ENCODE results near the gene ZC3HAV1L. TPM values are rescaled to one million over a fixed set of nuclear protein-coding genes. Genes with fewer than 3 reads are reported as not detected.
"Not testable (repeated sequence)": the region's sequence is repeated elsewhere in the genome, so short reads cannot be mapped to it uniquely, and the experiment has no call there.

The ZC3HAV1L gene
- total RNA-seq, 6 experiments from 2014 or later = 9.2 to 12.1 (median 10.3) TPM

- H3K27me3 Mint-ChIP-seq (ENCODE audit: insufficient read depth) = peaks cover 2% of the 10 kb centered on the region; the same call in 1 of the 2 replicates
- peak overlapping the region; percentile 91 for H3K4me3 Mint-ChIP-seq
- no peak overlapping the region for H3K27ac Mint-ChIP-seq
- peaks cover 5% of the 10 kb centered on the region; the same call in 1 of the 2 replicates for H3K36me3 Mint-ChIP-seq (ENCODE audit: low read depth)
- peaks cover 36% of the 10 kb centered on the region for H3K4me1 Mint-ChIP-seq (ENCODE audit: low read depth)
- TF ChIP-seq, protein P1, sequence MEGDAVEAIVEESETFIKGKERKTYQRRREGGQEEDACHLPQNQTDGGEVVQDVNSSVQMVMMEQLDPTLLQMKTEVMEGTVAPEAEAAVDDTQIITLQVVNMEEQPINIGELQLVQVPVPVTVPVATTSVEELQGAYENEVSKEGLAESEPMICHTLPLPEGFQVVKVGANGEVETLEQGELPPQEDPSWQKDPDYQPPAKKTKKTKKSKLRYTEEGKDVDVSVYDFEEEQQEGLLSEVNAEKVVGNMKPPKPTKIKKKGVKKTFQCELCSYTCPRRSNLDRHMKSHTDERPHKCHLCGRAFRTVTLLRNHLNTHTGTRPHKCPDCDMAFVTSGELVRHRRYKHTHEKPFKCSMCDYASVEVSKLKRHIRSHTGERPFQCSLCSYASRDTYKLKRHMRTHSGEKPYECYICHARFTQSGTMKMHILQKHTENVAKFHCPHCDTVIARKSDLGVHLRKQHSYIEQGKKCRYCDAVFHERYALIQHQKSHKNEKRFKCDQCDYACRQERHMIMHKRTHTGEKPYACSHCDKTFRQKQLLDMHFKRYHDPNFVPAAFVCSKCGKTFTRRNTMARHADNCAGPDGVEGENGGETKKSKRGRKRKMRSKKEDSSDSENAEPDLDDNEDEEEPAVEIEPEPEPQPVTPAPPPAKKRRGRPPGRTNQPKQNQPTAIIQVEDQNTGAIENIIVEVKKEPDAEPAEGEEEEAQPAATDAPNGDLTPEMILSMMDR (IDR thresholded peaks at IDR 0.05) = peak; percentile 56
- DNase-seq = peak; percentile 27
- H3K9me3 Mint-ChIP-seq = no peaks in the 10 kb centered on the region
Measured at GRCh38 chr7:138979226-138979979, 56.4 kb downstream of the ZC3HAV1L start.

GRCh38 chr7:138978541-138979184, 57.2 kb downstream of the ZC3HAV1L start:
- Mint-ChIP-seq H3K36me3 (ENCODE audit: low read depth) (peaks cover 5% of the 10 kb centered on the region; the same call in 1 of the 2 replicates), H3K27ac (no peak overlapping the region), H3K9me3 (no peaks in the 10 kb centered on the region), H3K4me1 (ENCODE audit: low read depth) (peaks cover 36% of the 10 kb centered on the region), H3K4me3 (no peak overlapping the region), H3K27me3 (ENCODE audit: insufficient read depth) (peaks cover 2% of the 10 kb centered on the region; the same call in 1 of the 2 replicates)
- no peak for DNase-seq
- TF ChIP-seq, protein P1 (IDR thresholded peaks at IDR 0.05) = no peak

DNA sequence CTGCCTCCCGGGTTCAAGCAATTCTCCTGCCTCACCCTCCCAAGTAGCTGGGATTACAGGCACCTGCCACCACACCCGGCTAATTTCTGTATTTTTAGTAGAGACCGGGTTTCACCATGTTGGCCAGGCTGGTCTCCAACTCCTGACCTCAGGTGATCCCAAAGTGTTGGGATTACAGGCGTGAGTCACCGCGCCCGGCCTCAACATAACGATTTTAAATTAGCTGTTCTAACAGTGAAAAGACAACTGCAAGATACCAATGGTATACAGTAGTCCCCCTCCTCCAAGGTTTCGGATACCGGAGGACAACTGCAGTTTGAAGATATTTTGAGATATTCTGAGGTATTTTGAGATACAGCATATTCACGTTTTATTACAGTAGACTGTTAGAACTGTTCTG, 59.7 kb downstream of the ZC3HAV1L start:
- DNase-seq; H3K4me3 Mint-ChIP-seq; H3K36me3 Mint-ChIP-seq (ENCODE audit: low read depth); H3K27ac Mint-ChIP-seq; H3K27me3 Mint-ChIP-seq (ENCODE audit: insufficient read depth); H3K9me3 Mint-ChIP-seq: not testable (repeated sequence)
- H3K4me1 Mint-ChIP-seq (ENCODE audit: low read depth) = peaks cover 30% of the 10 kb centered on the region

Other genes starting within 250 kb of the ZC3HAV1L start
- gene TMEM213, start 238.0 kb downstream of the ZC3HAV1L start, total RNA-seq (2021; fragmentation: NEBNext Ultra II Directional; extraction: Animal tissue kit (Norgen Biotek cat#: 25700)) = not detected
- 1 to 10 TPM in 1 of 6 experiments, under 1 TPM in 5; 0.35 to 1.1 (median 0.60) TPM for gene ATP6V0A4, start 237.8 kb downstream of the ZC3HAV1L start, total RNA-seq (2021; fragmentation: NEBNext Ultra II Directional; extraction: Animal tissue kit (Norgen Biotek cat#: 25700))
- 10 to 100 TPM in 2 of 6 experiments, 1 to 10 TPM in 4; 7.0 to 13.3 (median 7.9) TPM for gene KIAA1549, start 54.7 kb downstream of the ZC3HAV1L start, total RNA-seq (2021; fragmentation: NEBNext Ultra II Directional; extraction: Animal tissue kit (Norgen Biotek cat#: 25700))
- gene ZC3HAV1, start 73.7 kb upstream of the ZC3HAV1L start, total RNA-seq (2021; fragmentation: NEBNext Ultra II Directional; extraction: Animal tissue kit (Norgen Biotek cat#: 25700)) = 10 to 100 TPM; 29.4 to 36.1 (median 33.1) TPM
- gene UBN2, start 195.2 kb upstream of the ZC3HAV1L start, total RNA-seq (2021; fragmentation: NEBNext Ultra II Directional; extraction: Animal tissue kit (Norgen Biotek cat#: 25700)) = 10 to 100 TPM in 1 of 6 experiments, 1 to 10 TPM in 5; 7.7 to 10.1 (median 9.3) TPM